Ovary (tissue), 9 donors: Measurements from ENCODE around the gene ADM5. TPM values are rescaled to one million over a fixed set of nuclear protein-coding genes. Genes with fewer than 3 reads are reported as not detected.

ENCODE experiments used
- DNase-seq, 5 donors: peaks; one replicate each; pipeline ENCODE4 v3.0.0-alpha.2; 2019 to 2020
- H3K27ac ChIP-seq, 2 donors: fragments of 200-600 bp; one replicate each; pipeline versions ENCODE4 v1.5.1 to v1.8.0; 2019 to 2022
- H3K27me3 ChIP-seq: fragments of 200-600 bp; one replicate; pipeline ENCODE4 v1.8.0; 2022
- H3K36me3 ChIP-seq: fragments of 200-600 bp; sonication (generic); one replicate; pipeline ENCODE4 v1.5.1; 2019
- H3K4me1 ChIP-seq: one replicate; pipeline ENCODE4 v1.8.1; 2013; ENCODE audit warnings: mild to moderate bottlenecking, moderate library complexity; ENCODE audit not compliant: insufficient read depth
- H3K4me3 ChIP-seq: fragments of 200-600 bp; sonication (generic); one replicate; pipeline ENCODE4 v1.5.1; 2017
- H3K9me3 ChIP-seq, 2 donors: fragments of 200-600 bp in 1 of 2; sonication (generic) in 1 of 2; one replicate each; pipeline versions ENCODE4 v1.5.1 to v1.8.1; 2013 to 2019; ENCODE audit warnings: mild to moderate bottlenecking in 1 of 2, moderate library complexity in 1 of 2
- EP300 ChIP-seq: sonication (generic); formaldehyde crosslinking; IDR thresholded peaks from one replicate; pipeline ENCODE4 v1.6.1; 2017; ENCODE audit warnings: antibody characterized with exemption
- POLR2A ChIP-seq: fragments of 450-650 bp; IDR thresholded peaks from one replicate; pipeline ENCODE4 v1.6.1; 2017; ENCODE audit warnings: antibody characterized with exemption, mild to moderate bottlenecking, moderate library complexity
- WGBS, 3 donors: extraction: QIAGEN DNeasy Blood & Tissue Kit in 1 of 3; methylation state at CpG; one replicate each; pipeline versions ENCODE4 v1.1.5 to v1.1.7; 2013 to 2017; 5-methylcytosine and 5-hydroxymethylcytosine counted together
- intact Hi-C, 4 donors: fragments of 100-400 bp; cut with DNase I; formaldehyde crosslinking; loops; one replicate each; pipeline versions ENCODE4 v1.11.0 to v1.15.1; 2022 to 2023
- polyA plus RNA-seq, 2 donors: library from polyadenylated mRNA; stranded (reverse); fragments of 200-250 nt in 1 of 2; fragments of 350-450 nt in 1 of 2; fragmentation: Illumina TruSeq in 1 of 2; extraction: RNeasy Lipid Tissue Mini Kit (QIAGEN cat#74804) in 1 of 2; gene quantifications; one replicate each; pipeline ENCODE4 v1.2.3, GENCODE V29; 2013 to 2014
- total RNA-seq, 7 donors: library from RNA; depleted of rRNA in 2 of 7; stranded (reverse); fragments of >200 nt in 2 of 7; fragmentation: NEBNext Ultra II Directional in 3 of 7; extraction: Animal tissue kit (Norgen Biotek cat#: 25700) in 3 of 7; gene quantifications; one replicate each; pipeline versions ENCODE4 v1.1.0 to v1.2.4, GENCODE V29; 2016 to 2023
- TF ChIP-seq, protein P1 (sequence below), 3 donors: fragments of 450-650 bp in 2 of 3; fragments of 200-600 bp in 1 of 3; IDR thresholded peaks; one replicate each; pipeline versions ENCODE4 v1.5.1 to v1.8.0; 2016 to 2022; ENCODE audit warnings: antibody characterized with exemption in 3 of 3, mild to moderate bottlenecking in 1 of 3
- donor health status: DM: no; HTN: no; CAD: no; lungs with moderate emphysema.
- donor health status: DM: no; HTN: no; CAD: no.
- donor health status: Bipolar disorder and iron deficiency.
- donor health status: DM: yes; HTN: yes; CAD: no.
- donor health status: DM: no; HTN: no; CAD: no.
- donor health status: DM: yes; HTN: yes; CAD: no.

ADM5 gene
- total and polyA plus RNA-seq, 9 donors = 0.48 to 1.9 (median 1.3) TPM; not detected in 1

DNA sequence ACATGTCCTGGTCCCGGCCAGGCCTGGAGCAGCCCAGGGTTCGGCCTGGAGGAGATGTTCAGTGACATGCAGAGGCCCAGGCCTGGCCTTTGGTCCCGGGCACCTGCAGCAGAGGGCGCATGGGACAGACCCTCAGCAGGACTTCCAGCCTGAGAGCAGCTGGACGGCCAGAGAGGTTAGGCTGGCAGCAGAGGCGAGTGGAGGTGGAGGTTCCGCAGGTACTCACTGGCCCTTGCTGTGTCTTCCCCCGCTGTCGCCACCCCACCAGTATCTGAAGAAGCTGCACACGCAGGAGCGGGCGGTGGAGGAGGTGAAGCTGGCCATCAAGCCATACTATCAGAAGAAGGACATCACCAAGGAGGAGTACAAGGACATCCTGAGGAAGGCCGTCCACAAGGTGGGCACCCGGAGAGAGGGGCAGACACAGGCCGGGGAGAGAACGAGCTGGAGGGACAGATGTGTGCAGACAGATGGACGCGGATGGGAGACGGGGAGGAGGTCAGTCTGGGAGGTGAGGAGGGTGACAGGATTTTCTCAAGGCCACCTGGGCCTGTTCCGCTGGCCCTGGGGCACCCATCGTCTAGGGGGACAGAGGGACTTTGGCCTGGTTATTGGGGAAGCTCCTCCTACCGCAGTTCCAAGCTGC is 31.8 kb upstream of the ADM5 start:
- TF ChIP-seq, protein P1, sequence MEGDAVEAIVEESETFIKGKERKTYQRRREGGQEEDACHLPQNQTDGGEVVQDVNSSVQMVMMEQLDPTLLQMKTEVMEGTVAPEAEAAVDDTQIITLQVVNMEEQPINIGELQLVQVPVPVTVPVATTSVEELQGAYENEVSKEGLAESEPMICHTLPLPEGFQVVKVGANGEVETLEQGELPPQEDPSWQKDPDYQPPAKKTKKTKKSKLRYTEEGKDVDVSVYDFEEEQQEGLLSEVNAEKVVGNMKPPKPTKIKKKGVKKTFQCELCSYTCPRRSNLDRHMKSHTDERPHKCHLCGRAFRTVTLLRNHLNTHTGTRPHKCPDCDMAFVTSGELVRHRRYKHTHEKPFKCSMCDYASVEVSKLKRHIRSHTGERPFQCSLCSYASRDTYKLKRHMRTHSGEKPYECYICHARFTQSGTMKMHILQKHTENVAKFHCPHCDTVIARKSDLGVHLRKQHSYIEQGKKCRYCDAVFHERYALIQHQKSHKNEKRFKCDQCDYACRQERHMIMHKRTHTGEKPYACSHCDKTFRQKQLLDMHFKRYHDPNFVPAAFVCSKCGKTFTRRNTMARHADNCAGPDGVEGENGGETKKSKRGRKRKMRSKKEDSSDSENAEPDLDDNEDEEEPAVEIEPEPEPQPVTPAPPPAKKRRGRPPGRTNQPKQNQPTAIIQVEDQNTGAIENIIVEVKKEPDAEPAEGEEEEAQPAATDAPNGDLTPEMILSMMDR (IDR thresholded peaks at IDR 0.05) = no peak
- TF ChIP-seq EP300 = no peak
- Histone ChIP-seq H3K4me1 (no peaks in the 10 kb centered on the region), H3K9me3 (no peaks in the 10 kb centered on the region), H3K27me3 (no peaks in the 10 kb centered on the region), H3K4me3 (no peak overlapping the region), H3K36me3 (no peaks in the 10 kb centered on the region), H3K27ac (no peak overlapping the region)
- intact Hi-C loops = no loop called here
- 78 to 82% (median 79%) methylated on average over 22 of the region's 22 CpGs for WGBS, 3 donors
- DNase-seq = no peak

DNA sequence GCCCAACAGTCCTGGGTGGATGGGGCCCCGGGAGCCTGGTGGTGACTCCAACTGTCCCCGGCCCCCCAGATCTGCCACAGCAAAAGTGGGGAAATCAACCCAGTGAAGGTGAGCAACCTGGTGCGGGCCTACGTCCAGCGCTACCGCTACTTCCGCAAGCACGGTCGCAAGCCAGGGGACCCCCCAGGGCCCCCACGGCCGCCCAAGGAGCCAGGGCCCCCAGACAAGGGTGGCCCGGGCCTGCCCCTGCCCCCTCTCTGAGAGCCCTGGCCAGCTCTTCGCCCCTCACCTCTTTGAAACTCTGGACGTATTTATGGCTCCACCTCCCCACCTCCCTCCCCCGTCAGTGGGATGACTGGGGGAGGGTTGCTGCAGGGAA is 31.3 kb upstream of the ADM5 start:
- Histone ChIP-seq H3K9me3 (no peaks in the 10 kb centered on the region), H3K27ac (no peak overlapping the region), H3K36me3 (no peaks in the 10 kb centered on the region), H3K4me1 (no peaks in the 10 kb centered on the region), H3K27me3 (no peaks in the 10 kb centered on the region), H3K4me3 (no peak overlapping the region)
- no peak for DNase-seq
- 80 to 84% (median 83%) methylated on average over 15 of the region's 15 CpGs for WGBS, 3 donors
- intact Hi-C loops = no loop called here
- TF ChIP-seq EP300 (no peak), POLR2A (no peak)
- TF ChIP-seq, protein P1 (IDR thresholded peaks at IDR 0.05) = no peak

DNA sequence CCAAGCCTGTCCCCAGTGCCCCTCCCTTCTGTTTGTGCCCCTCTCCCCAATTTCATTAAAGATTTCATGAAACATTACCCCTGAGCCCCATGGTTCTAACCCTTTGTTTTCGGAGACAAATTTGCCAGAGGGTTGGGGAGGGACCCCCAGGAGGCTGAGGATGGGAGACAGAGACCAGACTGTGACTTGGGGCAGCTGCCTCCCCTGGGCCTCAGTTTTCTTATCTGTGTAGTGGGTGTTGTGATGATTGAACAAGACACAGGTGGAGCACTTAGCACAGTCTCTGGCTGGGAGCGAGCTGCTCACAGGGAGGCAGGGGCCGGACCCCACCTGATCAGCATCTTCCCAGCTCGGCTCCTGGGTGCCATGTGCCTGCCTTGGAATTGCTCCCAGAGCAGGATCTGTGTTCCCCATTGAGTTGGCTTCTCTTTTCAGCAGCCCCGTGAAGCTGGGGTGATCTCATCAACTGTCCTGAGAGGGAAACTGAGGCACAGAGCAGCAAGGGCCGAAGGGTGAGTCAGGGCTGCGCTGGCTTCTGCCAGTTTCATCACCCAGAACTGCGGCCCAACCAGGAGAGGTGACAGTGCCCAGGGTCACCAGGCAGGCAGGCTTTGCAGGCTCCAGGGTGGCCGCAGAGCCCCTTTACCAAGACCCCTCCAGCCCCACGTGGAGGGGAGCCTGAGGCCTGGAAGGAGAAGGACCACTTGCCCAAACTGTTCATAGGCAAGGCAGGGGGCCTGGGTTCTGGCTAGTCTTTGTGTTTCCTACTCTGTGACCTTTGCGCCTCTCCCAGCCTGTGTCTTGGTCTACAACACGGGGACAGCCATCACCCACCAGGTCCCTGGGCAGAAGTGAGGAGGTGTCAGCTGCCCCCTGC is 30.6 kb upstream of the ADM5 start:
- Histone ChIP-seq H3K27me3 (no peaks in the 10 kb centered on the region), H3K9me3 (no peaks in the 10 kb centered on the region), H3K4me1 (no peaks in the 10 kb centered on the region), H3K4me3 (no peak overlapping the region), H3K27ac (no peak overlapping the region), H3K36me3 (no peaks in the 10 kb centered on the region)
- DNase-seq = no peak
- intact Hi-C loops = no loop called here
- 85 to 90% (median 87%) methylated on average over 11 to 12 of the region's 12 CpGs for WGBS, 3 donors
- TF ChIP-seq POLR2A = no peak
- TF ChIP-seq, protein P1 (IDR thresholded peaks at IDR 0.05) = no peak

DNA sequence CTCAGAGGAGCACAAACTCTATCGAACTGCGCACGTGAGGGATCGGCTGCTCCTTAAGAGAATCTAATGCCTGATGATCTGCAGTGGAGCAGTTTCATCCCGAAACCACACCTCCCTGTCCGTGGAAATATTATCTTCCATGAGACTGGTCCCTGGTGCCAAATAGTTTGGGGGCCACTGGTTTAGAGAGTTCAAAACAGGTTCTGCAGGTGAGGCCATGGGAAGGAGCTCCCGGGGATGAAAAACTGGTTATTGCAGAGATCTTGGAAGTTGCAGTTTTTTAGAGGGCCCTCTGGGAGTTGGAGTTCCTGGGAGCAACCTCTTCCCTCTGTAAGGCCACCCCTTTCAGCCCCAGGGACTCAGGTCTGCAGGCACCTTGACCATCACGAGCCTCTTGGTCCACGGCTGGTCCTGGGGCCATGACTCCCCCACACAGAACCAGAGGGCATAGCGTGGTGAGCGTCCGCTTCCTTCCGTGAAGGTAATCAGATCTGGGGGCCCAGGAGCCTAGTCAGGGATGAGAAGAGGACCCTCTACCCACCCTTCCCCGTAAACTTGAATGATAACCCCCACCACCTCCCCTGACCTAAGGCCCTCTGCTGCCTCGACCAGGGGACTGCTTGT is 28.9 kb upstream of the ADM5 start:
- no peak for DNase-seq
- 78 to 84% (median 81%) methylated on average over 14 to 15 of the region's 15 CpGs for WGBS, 3 donors
- Histone ChIP-seq H3K4me1 (no peaks in the 10 kb centered on the region), H3K36me3 (no peaks in the 10 kb centered on the region), H3K27ac (no peak overlapping the region), H3K27me3 (no peaks in the 10 kb centered on the region), H3K9me3 (no peaks in the 10 kb centered on the region), H3K4me3 (no peak overlapping the region)
- no peak for TF ChIP-seq EP300
- no peak for TF ChIP-seq POLR2A
- TF ChIP-seq, protein P1 (IDR thresholded peaks at IDR 0.05) = no peak
- intact Hi-C loops = no loop called here
